HG03571 (cell line): Measurements from ENCODE around the gene CACNA2D2.

Experiments used
- ATAC-seq: cut with Tn5 transposase; IDR thresholded peaks from one replicate; pipeline ENCODE4 v1.9.1; 2021; ENCODE audit not compliant: unreplicated experiment

CACNA2D2 gene

GRCh38 chr3:50433954-50434353 lies 69.5 kb downstream of the CACNA2D2 start:
- ATAC-seq, result no peak

DNA sequence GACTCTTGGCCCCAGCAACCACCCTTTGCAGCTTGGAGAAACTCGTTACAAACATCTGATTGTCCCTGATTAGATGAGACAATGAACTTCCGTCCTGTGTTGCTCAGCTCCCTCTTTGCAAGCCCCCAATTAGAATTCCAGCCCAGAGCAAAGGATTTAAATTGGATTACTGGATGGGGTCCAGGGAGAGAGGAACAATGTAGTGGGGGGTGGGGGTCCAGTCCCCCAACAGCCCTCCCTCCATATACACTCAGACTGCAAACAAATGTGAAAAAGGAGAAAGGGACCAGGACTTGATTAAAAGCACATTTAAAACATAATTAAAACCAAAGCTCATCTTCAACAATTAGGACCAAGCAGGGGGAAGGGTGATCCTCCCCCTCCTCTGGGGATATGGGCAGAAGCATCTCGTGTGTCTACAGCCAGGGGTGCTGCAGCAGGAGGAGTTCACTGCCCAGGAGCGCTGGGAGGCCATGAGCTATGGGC lies 72.4 kb downstream of the CACNA2D2 start:
- ATAC-seq, result no peak

DNA sequence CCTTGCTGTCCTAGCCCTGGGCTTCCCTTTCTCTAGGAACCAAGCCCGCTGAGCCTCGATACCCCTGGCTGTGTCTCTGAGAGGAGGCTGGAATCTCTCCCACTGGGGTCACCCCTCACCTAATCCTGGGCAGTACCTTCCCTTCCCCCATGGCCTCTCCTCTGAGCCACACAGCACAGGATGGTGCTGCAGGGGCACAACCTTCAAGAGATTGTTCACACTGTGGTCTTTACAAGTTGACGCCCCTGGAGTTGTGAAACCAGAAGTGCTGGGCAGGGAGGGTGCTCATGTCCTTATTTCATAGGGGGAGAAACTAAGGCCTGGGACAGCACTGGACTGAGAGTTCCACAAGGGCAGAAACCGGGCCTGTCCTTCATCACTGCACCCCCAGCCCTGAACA lies 73.2 kb downstream of the CACNA2D2 start:
- ATAC-seq, result no peak

- ATAC-seq, result no peak
Observed at GRCh38 chr3:50428007-50428633, 75.3 kb downstream of the CACNA2D2 start.

DNA sequence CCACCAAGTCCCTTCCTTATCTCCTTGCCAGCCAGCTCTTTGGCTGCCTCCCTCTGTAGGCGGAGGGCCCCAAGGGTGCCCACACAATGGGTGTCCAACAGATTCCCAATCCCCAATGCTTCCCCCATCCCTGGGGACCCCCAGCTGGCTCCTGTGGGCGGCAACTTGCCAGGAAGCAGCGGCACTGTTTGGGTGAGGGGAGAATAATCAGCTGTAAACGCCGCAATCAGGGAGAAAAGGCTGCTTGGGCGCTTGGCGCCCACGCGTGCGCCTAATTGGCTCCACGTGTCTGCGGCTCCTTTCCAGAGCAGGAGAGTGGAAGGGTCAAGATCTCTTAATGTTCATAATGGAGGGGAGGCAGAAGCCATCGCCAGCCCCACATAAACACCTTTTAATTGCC lies 76.2 kb downstream of the CACNA2D2 start:
- no peak for ATAC-seq

DNA sequence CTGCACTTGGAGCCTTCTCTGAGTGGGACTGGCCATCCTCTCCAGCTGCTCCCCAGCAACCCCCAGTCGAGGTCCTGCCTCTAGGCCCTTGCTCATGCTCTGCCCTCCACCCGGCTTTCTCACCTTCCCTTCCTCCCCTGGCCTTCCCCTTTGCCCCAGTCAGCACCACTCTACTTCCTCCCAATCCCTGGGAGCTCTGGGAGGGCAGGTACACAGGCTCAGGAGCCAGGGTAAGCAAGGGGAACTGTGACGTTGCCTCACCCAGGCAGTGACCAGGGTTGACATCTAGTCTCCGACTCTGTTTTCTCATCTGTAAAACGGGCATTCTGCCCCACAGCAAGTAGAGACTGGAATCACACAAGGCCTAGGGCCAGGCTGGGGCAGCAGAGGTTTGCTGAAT lies 77.5 kb downstream of the CACNA2D2 start:
- ATAC-seq, result no peak

DNA sequence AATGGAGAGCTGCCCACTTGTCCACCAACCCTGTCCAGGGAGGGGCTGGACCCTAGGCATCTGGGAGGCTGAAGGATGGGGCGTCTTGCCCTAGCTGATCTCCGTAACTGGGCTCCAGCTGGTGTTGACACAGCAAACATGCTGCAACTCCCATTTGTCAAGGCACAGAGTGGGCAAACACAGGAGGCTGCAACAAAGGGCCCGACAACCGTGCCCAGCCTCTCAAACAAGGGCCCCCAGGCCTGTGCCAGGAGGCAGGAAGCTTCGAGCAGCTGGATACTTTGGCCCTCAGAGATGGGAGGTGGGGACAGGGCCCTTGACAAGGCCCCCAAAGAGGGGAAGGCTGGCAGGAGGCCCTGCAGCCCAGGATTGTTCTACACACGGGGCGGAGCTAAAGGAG lies 79.9 kb downstream of the CACNA2D2 start:
- no peak for ATAC-seq

- ATAC-seq, result no peak
Observed at GRCh38 chr3:50422153-50422552, 81.3 kb downstream of the CACNA2D2 start.

DNA sequence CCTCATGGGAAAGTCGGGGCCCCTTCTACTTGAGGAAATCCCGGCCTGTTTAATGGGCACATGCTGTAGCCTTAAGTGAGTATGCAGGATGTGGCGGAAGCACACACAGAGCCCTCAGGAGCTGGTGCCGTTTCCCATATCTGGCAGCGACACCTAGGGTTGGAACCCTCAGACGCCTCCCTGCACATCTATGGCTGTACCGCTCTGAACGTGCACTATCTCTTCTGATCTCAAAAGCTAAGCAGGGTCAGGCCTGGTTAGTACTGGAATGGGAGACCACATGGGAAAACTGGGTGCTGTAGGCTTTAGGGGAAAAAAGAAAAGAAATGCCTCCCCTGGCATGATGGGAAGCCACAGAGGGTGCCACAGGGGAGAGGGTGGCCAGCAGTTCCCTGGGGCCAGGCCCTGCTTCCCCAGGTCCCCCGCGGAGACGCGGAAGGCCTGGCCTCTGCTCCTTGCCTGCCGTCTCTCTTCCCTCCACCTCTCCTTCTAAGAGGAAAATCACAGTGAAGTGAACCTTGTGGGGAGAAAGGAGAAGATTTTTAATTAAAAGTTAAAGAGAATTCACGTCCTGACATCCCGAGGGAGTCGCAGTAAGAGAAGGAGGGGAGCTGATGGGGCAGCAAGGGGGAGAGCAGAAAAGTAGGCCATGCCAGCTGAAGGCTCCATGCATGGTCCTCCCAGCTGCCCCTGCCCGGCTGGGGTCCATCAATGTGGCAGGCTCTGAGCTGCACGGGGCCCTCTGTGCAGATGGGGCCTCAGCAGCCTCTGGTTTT lies 83.7 kb downstream of the CACNA2D2 start:
- ATAC-seq, result no peak

GRCh38 chr3:50418850-50419249 lies 84.6 kb downstream of the CACNA2D2 start:
- ATAC-seq, result no peak

GRCh38 chr3:50417637-50418033 lies 85.8 kb downstream of the CACNA2D2 start:
- ATAC-seq, result no peak

GRCh38 chr3:50416736-50417636 lies 86.4 kb downstream of the CACNA2D2 start:
- no peak for ATAC-seq

GRCh38 chr3:50415816-50416215 lies 87.6 kb downstream of the CACNA2D2 start:
- ATAC-seq, result no peak

DNA sequence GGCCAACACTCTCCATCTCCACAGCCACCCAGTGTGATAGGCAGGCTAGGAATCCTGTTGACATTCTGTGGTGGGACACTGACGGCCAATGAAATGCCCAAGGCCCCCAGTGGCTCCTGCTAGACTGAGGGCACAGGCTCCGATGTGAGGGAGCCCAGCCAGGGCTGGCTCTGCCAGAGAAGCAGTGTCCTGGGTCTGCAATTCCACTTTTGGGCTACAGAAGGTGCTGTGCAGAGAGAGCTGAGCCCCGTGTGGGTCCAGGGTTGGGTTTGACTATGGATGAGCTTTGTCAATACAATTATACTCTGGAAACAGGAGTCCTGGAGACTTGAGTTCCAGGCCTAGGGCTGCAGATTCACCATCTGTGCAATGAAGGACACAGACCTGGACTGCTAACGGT lies 88.4 kb downstream of the CACNA2D2 start:
- ATAC-seq, result no peak

- no peak for ATAC-seq
Observed at GRCh38 chr3:50414616-50415015, 88.8 kb downstream of the CACNA2D2 start.

- no peak for ATAC-seq
Observed at GRCh38 chr3:50412231-50412754, 91.1 kb downstream of the CACNA2D2 start.

DNA sequence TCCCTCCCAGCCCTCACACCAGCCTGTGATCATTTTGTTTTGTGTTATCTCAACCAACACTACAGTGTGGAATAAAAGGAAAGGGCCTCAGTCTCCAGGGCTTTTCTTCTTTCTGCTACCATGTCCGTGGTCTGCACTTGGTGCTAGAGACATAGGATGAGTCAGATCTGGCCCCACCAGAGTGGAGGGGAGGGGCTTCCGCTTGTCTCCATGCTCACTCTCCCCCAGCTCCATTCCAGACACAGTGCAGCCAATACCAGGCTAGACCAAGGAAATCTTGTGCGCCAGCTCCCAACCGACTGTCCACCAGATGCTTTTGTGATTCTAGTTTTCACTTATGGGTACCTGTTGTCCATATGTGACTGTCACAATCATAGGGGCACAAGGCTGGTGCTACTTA lies 92.2 kb downstream of the CACNA2D2 start:
- ATAC-seq, result no peak

GRCh38 chr3:50410608-50411139 lies 92.8 kb downstream of the CACNA2D2 start:
- no peak for ATAC-seq

GRCh38 chr3:50410185-50410584 lies 93.2 kb downstream of the CACNA2D2 start:
- ATAC-seq, result no peak

GRCh38 chr3:50408443-50408944 lies 94.9 kb downstream of the CACNA2D2 start:
- ATAC-seq, result no peak

- ATAC-seq, result no peak
Observed at GRCh38 chr3:50406487-50406886, 96.9 kb downstream of the CACNA2D2 start.
